BLaER1 treated with 17β-estradiol and CSF1 and Interleukin-3, amounts not matched to agents 10 nM and 100 nM (cell line): ENCODE measurements around the gene DHH.
A peak's percentile ranks its signal among the peaks of the same experiment; 100 is the strongest.
"Not testable (repeated sequence)": the region's sequence is repeated elsewhere in the genome, so short reads cannot be mapped to it uniquely, and the experiment has no call there.

ENCODE experiments used
- H3K27ac ChIP-seq, 11 experiments: shearing (Covaris generic); formaldehyde crosslinking; 2 replicates each; pipeline ENCODE4 v1.8.1; 2022
- H3K27me3 ChIP-seq, 11 experiments: shearing (Covaris generic); formaldehyde crosslinking; 2 replicates each; pipeline ENCODE4 v1.8.1; 2022
- H3K36me3 ChIP-seq, 11 experiments: shearing (Covaris generic); formaldehyde crosslinking; 2 replicates each; pipeline ENCODE4 v1.8.1; 2022
- H3K4me1 ChIP-seq, 10 experiments: shearing (Covaris generic); formaldehyde crosslinking; 2 replicates each; pipeline ENCODE4 v1.8.1; 2022
- H3K4me2 ChIP-seq, 11 experiments: shearing (Covaris generic); formaldehyde crosslinking; 2 replicates each; pipeline ENCODE4 v1.8.1; 2022
- H3K4me3 ChIP-seq, 10 experiments: shearing (Covaris generic); formaldehyde crosslinking; 2 replicates each; pipeline ENCODE4 v1.8.1; 2022
- H3K9ac ChIP-seq, 11 experiments: shearing (Covaris generic); formaldehyde crosslinking; 2 replicates each; pipeline ENCODE4 v1.8.1; 2022
- H3K9me3 ChIP-seq, 11 experiments: shearing (Covaris generic); formaldehyde crosslinking; replicated peaks in 1 of 11; 2 replicates each; pipeline ENCODE4 v1.8.1; 2022
- H4K20me1 ChIP-seq, 11 experiments: shearing (Covaris generic); formaldehyde crosslinking; 2 replicates each; pipeline ENCODE4 v1.8.1; 2022
- Cebpa-rat ChIP-seq, 11 experiments: shearing (Covaris generic); IDR thresholded peaks; 2 replicates each; pipeline ENCODE4 v1.8.1; 2022

DHH gene

GRCh38 chr12:49094160-49094974 is at the start of gene DHH:
TSS of gene DHH (minus strand) at chr12:49094801. CDS start at chr12:49094512, 289 bp downstream.
- H3K9me3 ChIP-seq = no peaks in the 10 kb centered on the region
- peaks cover 77 to 87% (median 84%) of the 10 kb centered on the region in 11 experiments for H3K27me3 ChIP-seq
- peaks cover 39 to 56% (median 47%) of the 10 kb centered on the region in 10 experiments for H3K4me1 ChIP-seq
- peak within 1 kb of the TSS; percentile 18 to 68 (median 52); a peak in 21 of 22 replicates for H3K4me2 ChIP-seq
- peaks cover 26 to 99% (median 86%) of the 10 kb centered on the region in 11 experiments; a peak in 21 of 22 replicates for H4K20me1 ChIP-seq
- H3K4me3 ChIP-seq = peak within 1 kb of the TSS in 3 of 10 experiments; percentile 2 to 11 (median 8); a peak in 3 of 20 replicates
- no peak within 1 kb of the TSS for H3K27ac ChIP-seq
- no peak within 1 kb of the TSS for H3K9ac ChIP-seq
- H3K36me3 ChIP-seq = peaks cover 36 to 43% (median 40%) of the 10 kb centered on the region in 11 experiments
- no peak for TF ChIP-seq Cebpa-rat (IDR thresholded peaks at IDR 0.05)

DNA sequence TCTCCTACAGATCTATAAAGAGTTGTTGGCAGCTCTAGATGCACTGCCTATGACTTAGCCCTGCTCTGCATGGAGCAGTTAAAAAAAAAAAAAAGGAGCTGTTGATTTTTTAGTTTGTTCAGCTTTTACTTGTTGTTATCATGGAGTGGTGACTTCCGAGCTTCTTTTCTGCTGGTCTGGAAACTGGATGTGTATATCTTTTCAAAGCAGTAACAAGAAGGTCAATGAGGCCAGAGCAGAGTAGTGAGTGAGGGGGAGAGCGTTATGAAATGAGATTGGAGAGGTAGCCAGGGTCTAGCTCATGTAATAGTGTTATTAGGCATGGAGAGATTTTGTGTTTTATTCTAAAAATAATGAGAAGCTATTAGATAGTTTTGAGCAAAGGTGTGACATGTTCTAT is 49.8 kb upstream of the DHH start:
- no peak overlapping the region for H3K4me3 ChIP-seq
- H4K20me1 ChIP-seq = no peaks in the 10 kb centered on the region
- peaks cover 0 to 22% (median 4%) of the 10 kb centered on the region in 10 experiments; a peak in 8 of 20 replicates for H3K4me1 ChIP-seq
- H3K9me3 ChIP-seq = no peaks in the 10 kb centered on the region
- no peak overlapping the region for H3K9ac ChIP-seq
- TF ChIP-seq Cebpa-rat (IDR thresholded peaks at IDR 0.05) = no peak
- H3K4me2 ChIP-seq = no peak overlapping the region
- H3K27ac ChIP-seq = no peak overlapping the region
- H3K27me3 ChIP-seq = no peaks in the 10 kb centered on the region
- no peaks in the 10 kb centered on the region for H3K36me3 ChIP-seq

- H3K27me3 ChIP-seq = no peaks in the 10 kb centered on the region
- H3K9ac ChIP-seq = no peak overlapping the region
- peaks cover 1 to 14% (median 8%) of the 10 kb centered on the region in 10 experiments; a peak in 18 of 20 replicates for H3K4me1 ChIP-seq
- H3K4me2 ChIP-seq = peak overlapping the region in 5 of 11 experiments; percentile 1 to 29 (median 20); a peak in 4 of 22 replicates
- no peak overlapping the region for H3K27ac ChIP-seq
- no peaks in the 10 kb centered on the region for H4K20me1 ChIP-seq
- no peaks in the 10 kb centered on the region for H3K9me3 ChIP-seq
- no peak for TF ChIP-seq Cebpa-rat (IDR thresholded peaks at IDR 0.05)
- no peak overlapping the region for H3K4me3 ChIP-seq
- H3K36me3 ChIP-seq = 0 out of 22 replicates have a peak, but pooled peaks cover 0 to 7% (median 0%) of the 10 kb centered on the region in 11 experiments
Measured at GRCh38 chr12:49138999-49139398, 44.4 kb upstream of the DHH start.

GRCh38 chr12:49138587-49138986 is 44.0 kb upstream of the DHH start:
- Histone ChIP-seq H3K27ac (no peak overlapping the region), H3K36me3 (0 out of 22 replicates have a peak, but pooled peaks cover 0 to 7% (median 0%) of the 10 kb centered on the region in 11 experiments), H3K9ac (no peak overlapping the region), H3K4me2 (peak overlapping the region in 8 of 11 experiments; percentile 1 to 29 (median 18); a peak in 6 of 22 replicates), H3K4me3 (no peak overlapping the region), H3K27me3 (no peaks in the 10 kb centered on the region), H3K9me3 (no peaks in the 10 kb centered on the region), H4K20me1 (no peaks in the 10 kb centered on the region), H3K4me1 (peaks cover 5 to 18% (median 12%) of the 10 kb centered on the region in 10 experiments)
- TF ChIP-seq Cebpa-rat (IDR thresholded peaks at IDR 0.05) = no peak

DNA sequence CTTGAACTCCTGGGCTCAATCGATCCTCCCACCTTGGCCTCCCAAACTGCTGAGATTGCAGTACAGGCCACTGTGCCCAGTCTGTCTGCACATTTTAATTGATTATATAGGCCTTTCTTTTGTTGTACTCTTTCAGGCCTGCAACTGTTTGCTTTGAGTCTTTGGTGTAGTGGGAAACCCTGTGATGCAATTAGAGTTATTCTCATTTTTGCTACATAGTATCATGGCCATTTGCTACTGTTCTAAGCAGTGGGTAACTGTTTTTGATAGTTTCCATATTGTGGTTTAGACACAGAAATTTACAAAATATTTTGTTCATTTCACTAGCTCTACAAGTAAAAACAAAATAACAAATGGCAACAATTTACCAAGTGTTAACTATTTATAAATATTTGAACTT is 42.9 kb upstream of the DHH start:
- Histone ChIP-seq H4K20me1 (no peaks in the 10 kb centered on the region), H3K27me3 (no peaks in the 10 kb centered on the region), H3K9ac (no peak overlapping the region), H3K9me3 (no peaks in the 10 kb centered on the region), H3K36me3 (0 out of 22 replicates have a peak, but pooled peaks cover 0 to 7% (median 0%) of the 10 kb centered on the region in 11 experiments), H3K4me1 (peaks cover 16 to 29% (median 23%) of the 10 kb centered on the region in 10 experiments), H3K4me3 (no peak overlapping the region), H3K27ac (no peak overlapping the region), H3K4me2 (no peak overlapping the region)
- no peak for TF ChIP-seq Cebpa-rat (IDR thresholded peaks at IDR 0.05)

- not testable (repeated sequence) for H3K9ac ChIP-seq, H3K27ac ChIP-seq, H3K4me3 ChIP-seq, H3K4me2 ChIP-seq, H3K27me3 ChIP-seq, H3K36me3 ChIP-seq, H3K9me3 ChIP-seq, H4K20me1 ChIP-seq
- H3K4me1 ChIP-seq = peaks cover 21 to 34% (median 28%) of the 10 kb centered on the region in 10 experiments
Measured at GRCh38 chr12:49136997-49137396, 42.4 kb upstream of the DHH start.

- no peaks in the 10 kb centered on the region for H3K9me3 ChIP-seq
- H3K4me3 ChIP-seq = peak overlapping the region in 2 of 10 experiments; percentile 77 to 95; a peak in 2 of 20 replicates
- peak in 1 of 11 experiments; percentile 30; a peak in 1 of 22 replicates for TF ChIP-seq Cebpa-rat (IDR thresholded peaks at IDR 0.05)
- H3K27ac ChIP-seq = peak overlapping the region in 8 of 11 experiments; percentile 12 to 99 (median 36); a peak in 14 of 22 replicates
- H3K4me1 ChIP-seq = peaks cover 38 to 47% (median 42%) of the 10 kb centered on the region in 10 experiments
- H4K20me1 ChIP-seq = peaks cover 20 to 26% (median 24%) of the 10 kb centered on the region in 11 experiments
- H3K36me3 ChIP-seq = peaks cover 15 to 28% (median 20%) of the 10 kb centered on the region in 11 experiments
- H3K9ac ChIP-seq = peak overlapping the region in 7 of 11 experiments; percentile 55 to 100 (median 99); a peak in 10 of 22 replicates
- no peaks in the 10 kb centered on the region for H3K27me3 ChIP-seq
- peak overlapping the region; percentile 83 to 100 (median 92) for H3K4me2 ChIP-seq
Measured at GRCh38 chr12:49133590-49133989, 39.0 kb upstream of the DHH start.

DNA sequence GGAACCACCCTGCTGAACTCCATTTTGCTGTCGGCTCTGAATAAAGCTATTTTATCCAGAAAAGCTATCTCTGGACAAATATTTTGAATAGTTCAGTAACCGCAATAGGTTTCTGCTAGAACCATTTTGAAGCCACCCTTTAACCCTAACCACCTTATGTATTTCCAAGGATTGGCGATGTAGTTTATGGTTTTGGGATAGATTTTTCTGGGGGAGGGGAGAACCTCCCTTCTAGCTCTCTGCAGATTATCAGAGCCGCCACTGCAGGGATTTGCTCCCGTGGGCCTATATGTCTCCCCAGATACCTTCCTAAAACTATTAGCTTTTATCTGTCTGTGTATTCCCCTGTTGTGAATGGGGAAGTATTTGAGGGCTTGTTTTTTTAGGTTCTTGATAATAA is 38.4 kb upstream of the DHH start:
- Histone ChIP-seq H3K9ac (peak overlapping the region; percentile 55 to 100 (median 100); a peak in 19 of 22 replicates), H4K20me1 (peaks cover 22 to 27% (median 26%) of the 10 kb centered on the region in 11 experiments), H3K4me3 (peak overlapping the region; percentile 77 to 100 (median 98); a peak in 15 of 20 replicates), H3K27ac (peak overlapping the region in 10 of 11 experiments; percentile 17 to 100 (median 50); a peak in 14 of 22 replicates), H3K27me3 (no peaks in the 10 kb centered on the region), H3K4me2 (peak overlapping the region; percentile 83 to 100 (median 92)), H3K36me3 (peaks cover 16 to 29% (median 22%) of the 10 kb centered on the region in 11 experiments), H3K4me1 (peaks cover 35 to 44% (median 38%) of the 10 kb centered on the region in 10 experiments), H3K9me3 (no peaks in the 10 kb centered on the region)
- no peak for TF ChIP-seq Cebpa-rat (IDR thresholded peaks at IDR 0.05)

- H3K4me3 ChIP-seq = peak overlapping the region; percentile 77 to 100 (median 98)
- H4K20me1 ChIP-seq = peaks cover 32 to 38% (median 36%) of the 10 kb centered on the region in 11 experiments
- H3K27ac ChIP-seq = peak overlapping the region; percentile 56 to 100 (median 99); a peak in 21 of 22 replicates
- H3K4me1 ChIP-seq = peaks cover 35 to 49% (median 39%) of the 10 kb centered on the region in 10 experiments
- no peaks in the 10 kb centered on the region for H3K27me3 ChIP-seq
- H3K9me3 ChIP-seq = no peaks in the 10 kb centered on the region
- TF ChIP-seq Cebpa-rat (IDR thresholded peaks at IDR 0.05) = no peak
- H3K9ac ChIP-seq = peak overlapping the region; percentile 98 to 100 (median 100)
- peaks cover 26 to 36% (median 32%) of the 10 kb centered on the region in 11 experiments for H3K36me3 ChIP-seq
- peak overlapping the region; percentile 83 to 100 (median 92) for H3K4me2 ChIP-seq
Measured at GRCh38 chr12:49131894-49132461, 37.4 kb upstream of the DHH start.
